GM10266 (cell line): ENCODE data around the gene DDAH2.

Experiments
- DNase-seq: peaks from one replicate; pipeline ENCODE4 v3.0.0; 2012; ENCODE audit errors: extremely low spot score
- TF ChIP-seq, protein P1 (sequence below): IDR thresholded peaks from 2 replicates; pipeline ENCODE4 v1.5.1; 2012; ENCODE audit warnings: mild to moderate bottlenecking, low read depth; ENCODE audit not compliant: control insufficient read depth, insufficient read depth; ENCODE audit errors: missing control alignments

The DDAH2 gene

DNA sequence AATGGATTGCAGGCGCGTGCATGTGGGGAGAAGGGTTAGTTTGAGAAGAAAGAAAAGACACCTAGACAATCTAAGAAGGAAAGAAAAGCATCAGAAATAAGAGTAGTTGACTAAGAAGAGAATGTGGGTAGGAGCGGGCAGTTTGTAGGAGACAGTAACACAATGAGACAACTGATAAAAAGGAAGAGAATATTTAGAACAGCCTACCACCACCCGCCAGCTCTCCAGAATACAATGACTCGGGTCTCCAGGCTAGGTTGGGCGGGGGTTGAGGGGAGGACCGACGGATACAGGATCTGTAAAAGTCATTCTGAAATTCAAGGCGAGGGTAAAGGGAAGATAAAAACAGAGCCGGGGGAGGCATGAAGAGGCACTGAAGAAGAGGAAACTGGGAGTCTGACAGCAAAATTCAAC is 26.7 kb downstream of the DDAH2 start:
- DNase-seq, result no peak
- TF ChIP-seq, protein P1, sequence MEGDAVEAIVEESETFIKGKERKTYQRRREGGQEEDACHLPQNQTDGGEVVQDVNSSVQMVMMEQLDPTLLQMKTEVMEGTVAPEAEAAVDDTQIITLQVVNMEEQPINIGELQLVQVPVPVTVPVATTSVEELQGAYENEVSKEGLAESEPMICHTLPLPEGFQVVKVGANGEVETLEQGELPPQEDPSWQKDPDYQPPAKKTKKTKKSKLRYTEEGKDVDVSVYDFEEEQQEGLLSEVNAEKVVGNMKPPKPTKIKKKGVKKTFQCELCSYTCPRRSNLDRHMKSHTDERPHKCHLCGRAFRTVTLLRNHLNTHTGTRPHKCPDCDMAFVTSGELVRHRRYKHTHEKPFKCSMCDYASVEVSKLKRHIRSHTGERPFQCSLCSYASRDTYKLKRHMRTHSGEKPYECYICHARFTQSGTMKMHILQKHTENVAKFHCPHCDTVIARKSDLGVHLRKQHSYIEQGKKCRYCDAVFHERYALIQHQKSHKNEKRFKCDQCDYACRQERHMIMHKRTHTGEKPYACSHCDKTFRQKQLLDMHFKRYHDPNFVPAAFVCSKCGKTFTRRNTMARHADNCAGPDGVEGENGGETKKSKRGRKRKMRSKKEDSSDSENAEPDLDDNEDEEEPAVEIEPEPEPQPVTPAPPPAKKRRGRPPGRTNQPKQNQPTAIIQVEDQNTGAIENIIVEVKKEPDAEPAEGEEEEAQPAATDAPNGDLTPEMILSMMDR, result no peak

DNA sequence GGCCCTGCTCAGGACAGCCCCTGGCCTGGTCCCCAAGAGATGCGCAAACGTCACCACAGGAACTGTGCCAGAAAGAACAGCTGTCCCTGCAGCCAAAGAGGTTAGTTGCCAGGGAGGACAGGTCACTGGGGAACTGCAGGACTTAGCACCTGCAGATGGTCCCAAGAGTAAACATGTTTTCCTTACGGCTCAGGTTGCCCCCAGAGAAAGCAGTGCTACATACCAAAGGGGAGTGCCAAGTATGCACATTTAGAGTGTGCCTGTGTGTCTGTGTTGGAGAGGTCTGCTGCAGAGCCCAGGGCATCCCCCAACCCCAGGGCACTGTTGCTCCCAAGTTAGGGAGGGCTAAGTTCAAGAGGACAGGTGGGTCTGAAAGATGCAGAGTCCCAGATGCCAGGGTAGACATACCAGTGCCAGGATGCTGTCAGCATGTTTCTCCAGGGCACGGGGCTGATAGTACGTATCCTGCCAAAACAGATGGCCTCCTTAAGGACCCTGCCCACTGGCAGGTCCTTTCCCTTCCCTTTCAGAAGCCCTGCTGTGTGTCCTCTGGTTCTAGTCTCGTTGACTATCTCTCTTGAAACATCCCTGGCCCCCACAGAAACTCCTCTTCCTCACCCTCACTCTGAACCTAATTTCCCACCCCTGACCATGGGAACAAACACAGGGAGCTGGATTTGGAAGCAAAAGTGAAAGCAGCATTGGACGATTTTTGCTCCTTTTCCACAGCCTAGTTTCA is 27.3 kb downstream of the DDAH2 start:
- no peak for DNase-seq
- TF ChIP-seq, protein P1, result no peak

DNA sequence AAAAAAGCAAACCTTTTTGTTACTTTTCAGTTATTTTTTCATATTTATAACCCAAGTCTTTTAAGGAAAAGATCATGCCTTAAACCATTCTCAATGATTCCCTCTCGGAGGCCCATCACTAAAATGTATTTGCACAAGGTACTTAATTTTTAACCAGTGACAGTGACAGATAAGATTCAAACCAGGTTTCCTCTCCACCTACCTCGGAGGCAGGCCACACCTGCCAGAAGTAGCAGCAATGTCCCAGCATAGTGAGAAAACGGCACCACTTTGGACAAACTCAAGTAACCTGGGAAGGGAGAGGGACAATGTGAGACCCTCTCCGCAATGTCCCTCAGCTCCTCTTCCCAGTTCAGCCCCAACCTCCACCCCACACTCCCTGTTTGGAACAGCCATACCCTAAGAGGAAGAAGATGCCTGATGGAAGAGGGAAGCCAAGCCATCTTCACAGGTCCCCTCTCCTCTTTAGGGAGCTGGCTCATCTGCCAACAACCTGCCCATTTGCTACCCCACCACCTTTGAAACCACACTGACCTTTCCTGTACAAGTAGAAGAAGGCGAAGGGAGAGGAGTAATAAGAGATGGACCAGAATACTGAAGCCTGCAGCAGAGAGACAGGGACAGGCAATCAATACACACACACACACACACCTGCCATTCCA is 28.2 kb downstream of the DDAH2 start:
- no peak for DNase-seq
- TF ChIP-seq, protein P1, result no peak

DNA sequence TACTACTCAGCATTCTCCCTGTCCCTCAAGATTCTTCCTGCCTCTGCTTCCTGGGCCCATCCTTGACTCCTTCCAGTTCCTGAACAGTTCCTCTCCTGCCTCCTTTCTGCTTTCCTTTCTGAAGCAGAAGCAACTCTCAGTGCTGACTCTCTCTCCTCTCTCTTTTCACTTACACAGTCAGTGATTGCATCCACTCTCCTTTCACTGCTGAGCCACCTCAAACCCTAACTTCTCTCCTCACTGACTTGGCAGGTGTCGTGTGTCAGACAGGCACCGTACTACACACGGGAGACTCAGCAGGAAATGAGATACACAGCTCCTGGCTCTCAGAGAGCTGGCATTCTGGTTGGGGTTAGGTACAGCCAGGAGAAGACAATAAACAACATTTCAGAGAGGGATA is 31.5 kb downstream of the DDAH2 start:
- DNase-seq, result no peak
- TF ChIP-seq, protein P1, result no peak

DNA sequence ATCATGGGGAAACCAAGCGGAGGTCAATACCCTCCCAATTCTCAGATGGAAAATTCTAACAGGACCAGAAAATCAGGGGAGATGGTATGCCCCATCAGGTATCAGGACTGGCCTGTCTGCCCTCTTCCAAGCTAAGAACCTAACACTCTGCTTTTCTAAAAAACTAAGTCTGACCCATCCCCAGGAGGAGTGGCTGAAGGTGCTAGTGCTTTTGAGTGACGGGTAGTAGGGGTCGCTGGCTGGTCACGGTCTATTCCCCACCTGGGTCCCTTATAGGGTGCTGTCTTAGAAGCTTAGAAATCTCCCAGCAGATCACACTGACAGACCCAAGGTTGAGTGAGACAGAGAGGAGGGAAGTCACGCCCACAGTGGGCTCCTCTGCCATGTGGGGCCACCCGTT is 35.6 kb downstream of the DDAH2 start:
- no peak for DNase-seq
- TF ChIP-seq, protein P1, result no peak

DNA sequence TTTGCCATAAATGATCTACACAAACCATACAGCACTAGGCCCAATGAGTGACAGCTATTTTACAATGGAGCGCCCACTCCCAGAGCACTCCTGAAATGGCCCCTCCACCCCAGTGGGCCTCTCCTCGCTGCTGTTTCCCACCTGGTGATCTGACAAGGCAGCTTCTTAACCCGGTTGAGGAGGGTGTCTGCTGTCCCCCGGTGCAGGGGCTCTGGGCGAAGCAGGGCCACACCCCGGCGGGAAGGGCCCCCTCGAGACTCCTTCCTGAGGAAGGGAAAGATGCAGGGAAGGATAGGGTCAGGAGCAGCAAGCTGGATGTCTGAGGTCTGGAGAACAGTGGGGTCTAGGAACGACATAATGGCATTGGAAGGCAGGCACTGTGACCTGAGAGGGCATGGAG is 36.2 kb downstream of the DDAH2 start:
- TF ChIP-seq, protein P1, result no peak
- no peak for DNase-seq

DNA sequence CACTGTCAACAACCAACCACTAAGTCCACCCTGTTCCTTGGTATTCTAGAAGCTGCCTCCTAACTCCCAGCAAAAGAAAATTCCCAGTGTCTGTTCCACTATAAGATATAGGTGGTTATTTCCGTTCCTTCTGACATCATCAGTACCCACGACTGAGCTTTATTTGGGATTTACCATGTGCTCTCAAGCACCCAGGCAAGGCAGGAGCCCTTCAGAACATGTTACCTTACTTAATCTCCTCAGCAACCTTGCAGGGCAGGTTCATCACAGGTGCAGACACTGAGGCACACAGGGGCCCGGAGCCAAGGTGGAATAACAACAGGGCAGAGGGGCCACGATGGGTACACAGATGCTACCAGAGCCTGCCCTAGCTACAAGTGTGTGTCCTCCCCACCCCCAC is 36.7 kb downstream of the DDAH2 start:
- TF ChIP-seq, protein P1, result no peak
- no peak for DNase-seq
